ENCODE measurements around the gene PIN1. TPM values are rescaled to one million over a fixed set of nuclear protein-coding genes. Genes with fewer than 3 reads are reported as not detected.

Gene PIN1
- total RNA-seq, 1 donor from 2014 or later: 57.1 TPM

GRCh38 chr19:9881720-9882119, 46.6 kb downstream of the PIN1 start:
- ChIA-PET CTCF (no interaction called here), POLR2A (no interaction called here)
- Mint-ChIP-seq H3K9me3 (no peaks in the 10 kb centered on the region), H3K27me3 (peaks cover 7% of the 10 kb centered on the region), H3K27ac (no peak overlapping the region), H3K36me3 (ENCODE audit: low read depth) (no peaks in the 10 kb centered on the region), H3K4me1 (no peaks in the 10 kb centered on the region), H3K4me3 (no peak overlapping the region)
- intact Hi-C loops (cut with micrococcal nuclease): no loop called here
- no peak for ATAC-seq (ENCODE audit: low read depth)
- no peak for DNase-seq
- no peak for TF ChIP-seq CTCF (IDR thresholded peaks at IDR 0.05)

DNA sequence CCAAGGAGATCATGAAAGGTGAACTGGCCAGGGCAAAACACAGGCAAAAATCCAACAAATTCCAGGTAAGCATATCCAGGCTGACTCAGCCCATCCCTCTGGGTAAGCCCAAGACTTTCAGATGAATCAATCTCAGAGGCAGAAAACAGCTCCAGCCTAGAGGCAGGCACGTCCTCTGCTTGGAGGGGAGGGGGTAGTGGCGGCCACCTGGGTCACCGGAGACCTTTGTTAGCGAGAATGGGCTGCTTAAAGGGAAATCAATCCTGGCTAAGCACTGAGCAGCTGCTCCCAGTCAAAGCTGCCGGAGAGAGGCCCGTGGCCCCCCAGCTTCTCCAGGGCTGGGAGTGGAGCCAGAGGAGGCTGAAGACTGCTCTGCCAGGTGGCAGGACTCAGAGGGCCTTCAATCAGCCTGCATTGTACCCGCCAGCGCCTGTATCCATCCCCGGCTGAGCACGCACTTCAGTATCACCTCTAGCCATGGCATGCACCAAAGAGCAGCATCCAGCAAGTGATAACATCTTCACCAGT, 48.2 kb downstream of the PIN1 start:
- ChIA-PET CTCF (no interaction called here), POLR2A (no interaction called here)
- H3K36me3 Mint-ChIP-seq (ENCODE audit: low read depth): no peaks in the 10 kb centered on the region
- no peak for ATAC-seq (ENCODE audit: low read depth)
- H3K9me3 Mint-ChIP-seq: no peaks in the 10 kb centered on the region
- intact Hi-C loops (cut with micrococcal nuclease): no loop called here
- no peak overlapping the region for H3K27ac Mint-ChIP-seq
- no peak for DNase-seq
- TF ChIP-seq CTCF (IDR thresholded peaks at IDR 0.05): no peak
- no peaks in the 10 kb centered on the region for H3K4me1 Mint-ChIP-seq
- H3K27me3 Mint-ChIP-seq: peaks cover 13% of the 10 kb centered on the region
- H3K4me3 Mint-ChIP-seq: no peak overlapping the region

DNA sequence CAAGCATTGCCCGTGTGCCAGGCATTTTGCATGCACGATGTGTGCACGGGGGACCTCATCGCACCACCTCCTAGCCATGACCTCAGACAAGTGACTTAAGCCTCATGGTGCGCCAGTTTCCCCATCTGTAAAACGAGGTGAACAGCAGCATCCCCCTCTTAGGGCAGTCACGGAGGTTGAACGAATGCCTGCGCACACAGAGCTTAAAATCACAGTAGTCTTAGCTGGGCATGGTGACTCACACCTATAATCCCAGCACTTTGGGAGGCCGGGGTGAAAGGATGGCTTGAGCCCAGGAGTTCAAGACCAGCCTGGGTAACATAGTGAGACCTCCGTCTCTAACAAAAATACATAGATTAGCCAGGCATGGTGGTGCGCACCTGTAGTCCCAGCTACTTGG, 48.6 kb downstream of the PIN1 start:
- ChIA-PET POLR2A (interaction anchor here (0.6 kb wide), 1 partner anchor 436 kb away, joined by 4 read pairs; no protein-coding TSS in a partner anchor), CTCF (no interaction called here)
- no peaks in the 10 kb centered on the region for H3K36me3 Mint-ChIP-seq (ENCODE audit: low read depth)
- ATAC-seq (ENCODE audit: low read depth): no peak
- intact Hi-C loops (cut with micrococcal nuclease): no loop called here
- TF ChIP-seq CTCF (IDR thresholded peaks at IDR 0.05): no peak
- H3K4me1 Mint-ChIP-seq: no peaks in the 10 kb centered on the region
- H3K4me3 Mint-ChIP-seq: no peak overlapping the region
- DNase-seq: no peak
- H3K9me3 Mint-ChIP-seq: no peaks in the 10 kb centered on the region
- no peak overlapping the region for H3K27ac Mint-ChIP-seq
- H3K27me3 Mint-ChIP-seq: peaks cover 16% of the 10 kb centered on the region

DNA sequence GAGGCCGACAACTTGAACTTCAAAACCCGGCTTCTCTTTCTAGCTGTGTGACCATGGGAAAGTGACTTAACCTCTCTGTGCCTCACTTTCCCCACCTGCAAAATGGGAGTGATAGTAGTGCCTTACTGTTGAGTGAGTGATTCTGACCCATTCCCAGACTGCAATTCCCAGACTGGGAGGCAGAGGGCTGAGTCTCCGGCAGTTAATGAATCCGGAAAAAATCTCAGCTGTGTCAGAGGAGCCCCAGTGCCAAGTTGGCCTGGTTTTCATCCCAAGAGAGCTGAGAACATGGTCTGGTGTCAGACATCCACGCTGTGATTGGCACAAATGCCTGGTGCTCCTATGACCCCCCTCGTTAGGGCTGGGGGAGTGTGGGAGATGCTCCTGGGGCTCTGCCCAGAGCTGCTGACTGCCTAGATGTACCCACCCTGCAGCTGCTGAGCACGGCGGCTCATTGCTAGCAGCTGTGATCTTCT, 50.0 kb downstream of the PIN1 start:
- ChIA-PET POLR2A (no interaction called here), CTCF (no interaction called here)
- intact Hi-C loops (cut with micrococcal nuclease): no loop called here
- ATAC-seq (ENCODE audit: low read depth) (no peak), DNase-seq (no peak)
- no peaks in the 10 kb centered on the region for H3K36me3 Mint-ChIP-seq (ENCODE audit: low read depth)
- no peak overlapping the region for H3K4me3 Mint-ChIP-seq
- no peaks in the 10 kb centered on the region for H3K9me3 Mint-ChIP-seq
- no peak overlapping the region for H3K27ac Mint-ChIP-seq
- peaks cover 20% of the 10 kb centered on the region for H3K27me3 Mint-ChIP-seq
- no peak for TF ChIP-seq CTCF (IDR thresholded peaks at IDR 0.05)
- no peaks in the 10 kb centered on the region for H3K4me1 Mint-ChIP-seq

DNA sequence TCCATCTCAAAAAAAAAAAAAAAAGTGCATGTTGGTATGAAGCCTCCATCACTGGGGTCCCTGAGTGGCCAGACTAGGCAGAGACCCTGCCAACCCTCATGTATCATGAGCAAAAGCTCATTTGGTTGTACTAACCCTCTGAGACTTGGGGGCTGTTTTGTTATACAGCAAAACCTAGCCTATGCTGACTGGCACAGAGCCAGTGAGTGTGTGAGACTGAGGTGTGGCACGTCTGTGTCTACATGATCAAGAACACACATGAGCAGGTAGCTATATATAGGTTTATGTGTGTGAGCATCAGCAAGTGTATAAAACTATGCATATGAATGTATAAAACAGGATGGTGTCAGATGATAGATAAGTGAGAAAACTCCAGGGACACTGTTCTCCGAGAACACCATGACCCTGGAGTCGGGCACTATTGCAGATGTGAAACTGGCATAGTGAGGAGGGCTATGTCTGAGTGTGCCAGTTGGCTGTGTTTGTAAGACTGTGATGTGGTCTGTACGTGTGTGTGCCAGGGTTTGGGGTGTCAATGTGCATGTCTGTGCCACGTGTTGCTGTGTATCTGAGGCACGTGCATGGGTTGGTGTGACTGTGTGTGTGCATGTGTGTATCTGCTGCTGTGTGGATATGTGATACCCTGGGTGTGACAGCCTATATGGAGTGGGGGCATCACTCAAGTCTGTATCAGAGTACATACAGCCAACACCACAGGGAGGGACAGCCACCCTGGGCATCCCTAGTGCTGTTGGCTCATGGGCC, 56.7 kb downstream of the PIN1 start:
- Mint-ChIP-seq H3K4me1 (no peaks in the 10 kb centered on the region), H3K27ac (no peak overlapping the region), H3K9me3 (no peaks in the 10 kb centered on the region), H3K4me3 (no peak overlapping the region), H3K27me3 (peaks cover 23% of the 10 kb centered on the region), H3K36me3 (ENCODE audit: low read depth) (no peaks in the 10 kb centered on the region)
- no peak for TF ChIP-seq CTCF (IDR thresholded peaks at IDR 0.05)
- no peak for ATAC-seq (ENCODE audit: low read depth)
- POLR2A ChIA-PET: no interaction called here
- CTCF ChIA-PET: no interaction called here
- intact Hi-C loops (cut with micrococcal nuclease): no loop called here
- no peak for DNase-seq

Other genes with a start within 250 kb of the PIN1 start
- 37.1 and 40.2 TPM in 2 replicates for gene ZNF561, start 214.1 kb upstream of the PIN1 start, total RNA-seq
- 31.6 and 32.2 TPM in 2 replicates for gene ZNF562, start 160.2 kb upstream of the PIN1 start, total RNA-seq
- 7.9 and 10.7 TPM in 2 replicates for gene ZNF846, start 66.6 kb upstream of the PIN1 start, total RNA-seq
- gene FBXL12, start 16.2 kb upstream of the PIN1 start, total RNA-seq: 34.6 and 41.9 TPM in 2 replicates
- gene UBL5, start 7.4 kb upstream of the PIN1 start, total RNA-seq: 270 and 285 TPM in 2 replicates
- not detected in 2 replicates for gene OLFM2, start 101.2 kb downstream of the PIN1 start, total RNA-seq
- gene COL5A3, start 175.2 kb downstream of the PIN1 start, total RNA-seq: not detected in 2 replicates
- not detected in 2 replicates for gene RDH8, start 178.2 kb downstream of the PIN1 start, total RNA-seq